GM21367 (cell line): ENCODE measurements around the gene SORBS2.
"Not testable (repeated sequence)": the region's sequence is repeated elsewhere in the genome, so short reads cannot be mapped to it uniquely, and the experiment has no call there.

Experiments
- ATAC-seq: cut with Tn5 transposase; IDR thresholded peaks from one replicate; pipeline ENCODE4 v1.9.1; 2021; ENCODE audit not compliant: unreplicated experiment

SORBS2 gene

GRCh38 chr4:185567381-185568376, 244.3 kb downstream of the SORBS2 start:
- no peak for ATAC-seq

GRCh38 chr4:185566972-185567371, 245.0 kb downstream of the SORBS2 start:
- no peak for ATAC-seq

GRCh38 chr4:185566425-185566824, 245.6 kb downstream of the SORBS2 start:
- ATAC-seq = no peak

GRCh38 chr4:185565696-185566095, 246.3 kb downstream of the SORBS2 start:
- no peak for ATAC-seq

GRCh38 chr4:185564349-185564748, 247.6 kb downstream of the SORBS2 start:
- ATAC-seq = no peak

- no peak for ATAC-seq
Measured at GRCh38 chr4:185562531-185562930, 249.5 kb downstream of the SORBS2 start.

- ATAC-seq = no peak
Measured at GRCh38 chr4:185560316-185560715, 251.7 kb downstream of the SORBS2 start.

- ATAC-seq = no peak
Measured at GRCh38 chr4:185559915-185560281, 252.1 kb downstream of the SORBS2 start.

GRCh38 chr4:185559251-185559914, 252.6 kb downstream of the SORBS2 start:
- ATAC-seq = not testable (repeated sequence)

- no peak for ATAC-seq
Measured at GRCh38 chr4:185554365-185555126, 257.4 kb downstream of the SORBS2 start.

- ATAC-seq = no peak
Measured at GRCh38 chr4:185552254-185552653, 259.7 kb downstream of the SORBS2 start.

GRCh38 chr4:185550933-185551332, 261.1 kb downstream of the SORBS2 start:
- ATAC-seq = no peak

GRCh38 chr4:185549095-185549639, 262.8 kb downstream of the SORBS2 start:
- no peak for ATAC-seq

GRCh38 chr4:185548587-185548986, 263.4 kb downstream of the SORBS2 start:
- no peak for ATAC-seq

GRCh38 chr4:185546335-185546734, 265.7 kb downstream of the SORBS2 start:
- ATAC-seq = no peak

- ATAC-seq = no peak
Measured at GRCh38 chr4:185542626-185543315, 269.2 kb downstream of the SORBS2 start.

- ATAC-seq = no peak
Measured at GRCh38 chr4:185541251-185541727, 270.7 kb downstream of the SORBS2 start.

- no peak for ATAC-seq
Measured at GRCh38 chr4:185540487-185541120, 271.4 kb downstream of the SORBS2 start.

- no peak for ATAC-seq
Measured at GRCh38 chr4:185540040-185540439, 272.0 kb downstream of the SORBS2 start.

- no peak for ATAC-seq
Measured at GRCh38 chr4:185538806-185539205, 273.2 kb downstream of the SORBS2 start.
